Measurements from ENCODE around the gene PDCD6IP. TPM values are rescaled to one million over a fixed set of nuclear protein-coding genes. Genes with fewer than 3 reads are reported as not detected.
"Not testable (repeated sequence)": the region's sequence is repeated elsewhere in the genome, so short reads cannot be mapped to it uniquely, and the experiment has no call there.

PDCD6IP gene
- total RNA-seq, 1 experiment from 2014 or later = 49.9 TPM

GRCh38 chr3:33855407-33855806 lies 57.0 kb downstream of the PDCD6IP start:
- DNase-seq; H3K4me3 ChIP-seq; H3K36me3 ChIP-seq; H3K4me1 ChIP-seq; H3K9me3 ChIP-seq (replicated peaks); H3K27me3 ChIP-seq; H3K27ac ChIP-seq: not testable (repeated sequence)

- Histone ChIP-seq H3K27ac (no peak overlapping the region), H3K27me3 (no peaks in the 10 kb centered on the region), H3K4me1 (no peaks in the 10 kb centered on the region), H3K36me3 (no peaks in the 10 kb centered on the region), H3K9me3 (replicated peaks) (no peaks in the 10 kb centered on the region), H3K4me3 (no peak overlapping the region)
- no peak for DNase-seq
Observed at GRCh38 chr3:33855884-33856546, 57.6 kb downstream of the PDCD6IP start.

- H3K27ac ChIP-seq; H3K9me3 ChIP-seq (replicated peaks); DNase-seq; H3K27me3 ChIP-seq; H3K4me3 ChIP-seq; H3K4me1 ChIP-seq; H3K36me3 ChIP-seq: not testable (repeated sequence)
Observed at GRCh38 chr3:33857701-33858100, 59.3 kb downstream of the PDCD6IP start.

- H3K4me3 ChIP-seq = no peak overlapping the region
- no peaks in the 10 kb centered on the region for H3K36me3 ChIP-seq
- H3K4me1 ChIP-seq = no peaks in the 10 kb centered on the region
- no peak overlapping the region for H3K27ac ChIP-seq
- no peak for DNase-seq
- no peaks in the 10 kb centered on the region for H3K9me3 ChIP-seq (replicated peaks)
- H3K27me3 ChIP-seq = no peaks in the 10 kb centered on the region
Observed at GRCh38 chr3:33858131-33858530, 59.7 kb downstream of the PDCD6IP start.

- Histone ChIP-seq H3K9me3 (replicated peaks) (no peaks in the 10 kb centered on the region), H3K27ac (no peak overlapping the region), H3K4me1 (no peaks in the 10 kb centered on the region), H3K36me3 (no peaks in the 10 kb centered on the region; the same call in 1 of the 2 replicates), H3K27me3 (no peaks in the 10 kb centered on the region), H3K4me3 (no peak overlapping the region)
- no peak for DNase-seq
Observed at GRCh38 chr3:33860373-33861050, 62.1 kb downstream of the PDCD6IP start.

- no peaks in the 10 kb centered on the region for H3K9me3 ChIP-seq (replicated peaks)
- H3K4me1 ChIP-seq = no peaks in the 10 kb centered on the region
- H3K27me3 ChIP-seq = no peaks in the 10 kb centered on the region
- DNase-seq = no peak
- no peaks in the 10 kb centered on the region; the same call in 1 of the 2 replicates for H3K36me3 ChIP-seq
- no peak overlapping the region for H3K27ac ChIP-seq
- H3K4me3 ChIP-seq = no peak overlapping the region
Observed at GRCh38 chr3:33865133-33865532, 66.7 kb downstream of the PDCD6IP start.

GRCh38 chr3:33868309-33868708 lies 69.9 kb downstream of the PDCD6IP start:
- Histone ChIP-seq H3K4me1 (no peaks in the 10 kb centered on the region), H3K36me3 (no peaks in the 10 kb centered on the region; the same call in 1 of the 2 replicates), H3K9me3 (replicated peaks) (no peaks in the 10 kb centered on the region), H3K4me3 (no peak overlapping the region), H3K27ac (no peak overlapping the region), H3K27me3 (no peaks in the 10 kb centered on the region)
- DNase-seq = no peak

GRCh38 chr3:33869977-33870376 lies 71.5 kb downstream of the PDCD6IP start:
- no peak for DNase-seq
- Histone ChIP-seq H3K4me3 (no peak overlapping the region), H3K36me3 (no peaks in the 10 kb centered on the region; the same call in 1 of the 2 replicates), H3K27ac (no peak overlapping the region), H3K9me3 (replicated peaks) (no peaks in the 10 kb centered on the region), H3K4me1 (no peaks in the 10 kb centered on the region), H3K27me3 (no peaks in the 10 kb centered on the region)

- no peak for DNase-seq
- Histone ChIP-seq H3K27ac (no peak overlapping the region), H3K27me3 (no peaks in the 10 kb centered on the region), H3K4me1 (no peaks in the 10 kb centered on the region), H3K4me3 (no peak overlapping the region), H3K9me3 (replicated peaks) (no peaks in the 10 kb centered on the region), H3K36me3 (no peaks in the 10 kb centered on the region)
Observed at GRCh38 chr3:33874815-33875214, 76.4 kb downstream of the PDCD6IP start.

GRCh38 chr3:33875680-33876079 lies 77.2 kb downstream of the PDCD6IP start:
- Histone ChIP-seq H3K4me1 (no peaks in the 10 kb centered on the region), H3K27ac (no peak overlapping the region), H3K4me3 (no peak overlapping the region), H3K9me3 (replicated peaks) (no peaks in the 10 kb centered on the region), H3K27me3 (no peaks in the 10 kb centered on the region), H3K36me3 (no peaks in the 10 kb centered on the region)
- no peak for DNase-seq

GRCh38 chr3:33877187-33877586 lies 78.8 kb downstream of the PDCD6IP start:
- Histone ChIP-seq H3K27ac (no peak overlapping the region), H3K4me3 (no peak overlapping the region), H3K36me3 (no peaks in the 10 kb centered on the region), H3K4me1 (no peaks in the 10 kb centered on the region), H3K9me3 (replicated peaks) (no peaks in the 10 kb centered on the region), H3K27me3 (no peaks in the 10 kb centered on the region)
- DNase-seq = no peak

GRCh38 chr3:33879540-33879939 lies 81.1 kb downstream of the PDCD6IP start:
- H3K4me1 ChIP-seq = no peaks in the 10 kb centered on the region
- no peak overlapping the region for H3K4me3 ChIP-seq
- H3K36me3 ChIP-seq = no peaks in the 10 kb centered on the region
- no peaks in the 10 kb centered on the region for H3K9me3 ChIP-seq (replicated peaks)
- H3K27ac ChIP-seq = no peak overlapping the region
- H3K27me3 ChIP-seq = no peaks in the 10 kb centered on the region
- peak in 1 of 2 experiments; percentile 3 for DNase-seq

GRCh38 chr3:33881156-33882064 lies 83.0 kb downstream of the PDCD6IP start:
- H3K4me3 ChIP-seq = no peak overlapping the region
- no peaks in the 10 kb centered on the region for H3K9me3 ChIP-seq (replicated peaks)
- H3K27ac ChIP-seq = no peak overlapping the region
- DNase-seq = no peak
- H3K4me1 ChIP-seq = no peaks in the 10 kb centered on the region
- H3K27me3 ChIP-seq = no peaks in the 10 kb centered on the region
- no peaks in the 10 kb centered on the region for H3K36me3 ChIP-seq

GRCh38 chr3:33882296-33882695 lies 83.9 kb downstream of the PDCD6IP start:
- H3K27me3 ChIP-seq = no peaks in the 10 kb centered on the region
- no peak for DNase-seq
- H3K36me3 ChIP-seq = no peaks in the 10 kb centered on the region
- no peaks in the 10 kb centered on the region for H3K4me1 ChIP-seq
- no peaks in the 10 kb centered on the region for H3K9me3 ChIP-seq (replicated peaks)
- no peak overlapping the region for H3K27ac ChIP-seq
- no peak overlapping the region for H3K4me3 ChIP-seq

- DNase-seq = peak in 1 of 2 experiments; percentile 66
- peak overlapping the region; percentile 38 for H3K4me3 ChIP-seq
Observed at GRCh38 chr3:33883538-33883950, 85.1 kb downstream of the PDCD6IP start.

More at GRCh38 chr3:33883538-33883950, 85.1 kb downstream of the PDCD6IP start:
- no peaks in the 10 kb centered on the region for H3K36me3 ChIP-seq
- H3K27ac ChIP-seq = peak overlapping the region; percentile 21; the same call in 1 of the 2 replicates
- no peaks in the 10 kb centered on the region for H3K27me3 ChIP-seq
- H3K9me3 ChIP-seq (replicated peaks) = no peaks in the 10 kb centered on the region
- no peaks in the 10 kb centered on the region for H3K4me1 ChIP-seq
